HG03460 (cell line): ENCODE results near the gene SHFL.
A peak's percentile ranks its signal among the peaks of the same experiment; 100 is the strongest.

Experiments
- ATAC-seq: cut with Tn5 transposase; IDR thresholded peaks from one replicate; pipeline ENCODE4 v1.9.1; 2021; ENCODE audit not compliant: unreplicated experiment

SHFL gene

DNA sequence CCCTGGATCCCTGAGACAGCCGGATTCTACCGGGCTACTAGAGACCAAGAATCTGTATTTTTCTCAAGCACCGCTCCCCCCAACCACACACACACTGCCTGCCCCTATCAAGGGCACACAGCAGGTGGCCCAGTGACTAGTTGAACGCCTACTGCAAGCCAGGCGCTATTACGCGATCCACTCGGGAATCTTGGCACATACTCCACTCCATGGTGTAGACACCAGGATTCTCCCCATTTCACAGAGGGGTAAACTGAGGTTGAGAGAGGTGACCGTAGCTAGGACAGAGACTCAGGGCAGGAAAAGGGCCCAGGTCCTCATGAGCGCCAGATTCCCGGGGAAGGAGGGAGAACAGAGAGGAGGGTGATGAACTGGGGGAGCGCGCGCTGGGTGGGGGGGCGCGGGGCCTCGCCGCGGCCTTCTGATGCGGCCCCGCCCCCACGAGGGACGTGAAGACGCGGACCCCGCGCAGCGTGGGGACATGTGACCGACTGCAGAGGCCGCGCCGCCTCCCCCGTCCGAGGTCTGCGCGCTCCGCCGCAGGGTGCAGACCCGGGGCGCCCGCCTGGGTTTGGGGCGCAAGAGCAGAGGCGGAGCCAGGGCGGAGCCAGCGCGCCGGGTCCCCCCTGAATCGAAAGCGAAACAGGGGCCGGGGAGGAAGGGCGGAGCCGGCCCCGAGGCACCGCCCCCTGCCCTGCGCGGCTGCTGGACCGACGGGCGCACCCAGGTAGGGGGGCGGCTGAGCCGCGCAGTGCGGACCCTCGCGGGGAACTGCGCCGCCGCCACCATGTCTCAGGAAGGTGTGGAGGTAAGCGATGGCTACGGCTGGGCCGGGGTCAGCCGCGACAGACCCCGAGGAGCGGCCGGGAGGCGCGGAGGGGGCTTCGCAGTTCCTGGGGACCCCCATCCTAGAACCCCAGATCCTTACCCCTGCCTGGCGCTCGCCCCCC lies at the start of gene SHFL:
Gene SHFL, plus strand, starts transcription at position 677 of the 950 bp plus-strand sequence. Its CDS starts 111 bp downstream, at position 788.
- peak; percentile 60 for ATAC-seq

GRCh38 chr19:10036601-10037071 lies 49.5 kb upstream of the SHFL start:
- ATAC-seq: no peak

DNA sequence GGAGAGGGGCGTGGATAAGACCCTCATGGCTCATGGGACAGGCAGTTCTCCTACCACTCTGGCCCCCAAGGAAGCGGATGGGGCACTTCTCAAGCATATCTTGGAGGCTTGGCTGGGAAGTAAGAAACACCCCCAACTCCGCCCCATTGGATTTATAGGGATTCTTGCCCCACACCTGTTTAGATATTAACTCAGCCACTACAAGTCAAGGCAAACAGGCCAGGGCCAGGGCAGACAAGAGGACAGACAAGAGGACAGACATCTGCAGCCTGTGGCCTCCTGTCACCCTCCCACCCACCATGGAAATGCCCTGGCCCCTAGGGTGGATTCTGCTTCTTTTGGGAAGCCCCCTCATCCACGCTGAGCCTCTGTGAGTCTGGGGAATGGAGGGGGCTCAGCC lies 48.8 kb upstream of the SHFL start:
- ATAC-seq: no peak

DNA sequence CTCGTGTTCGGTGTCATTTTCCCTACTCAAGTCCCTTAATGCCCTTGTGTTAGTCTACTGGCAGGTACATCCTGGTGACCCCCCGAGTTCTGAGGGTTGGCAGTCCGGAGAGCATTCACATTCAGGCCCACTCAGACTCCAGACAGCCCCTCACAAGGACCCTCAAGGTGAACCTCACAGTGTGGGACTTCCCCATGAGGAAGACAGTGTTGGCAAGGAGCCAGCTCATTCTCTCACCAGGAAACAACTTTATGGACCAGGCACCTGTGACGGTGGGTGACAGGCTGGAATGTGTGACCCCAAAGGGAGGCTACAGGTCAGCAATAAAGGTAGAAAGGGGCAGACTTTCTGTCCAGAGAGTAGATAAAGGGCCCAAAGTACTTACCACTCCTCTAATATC lies 48.3 kb upstream of the SHFL start:
- ATAC-seq: no peak

DNA sequence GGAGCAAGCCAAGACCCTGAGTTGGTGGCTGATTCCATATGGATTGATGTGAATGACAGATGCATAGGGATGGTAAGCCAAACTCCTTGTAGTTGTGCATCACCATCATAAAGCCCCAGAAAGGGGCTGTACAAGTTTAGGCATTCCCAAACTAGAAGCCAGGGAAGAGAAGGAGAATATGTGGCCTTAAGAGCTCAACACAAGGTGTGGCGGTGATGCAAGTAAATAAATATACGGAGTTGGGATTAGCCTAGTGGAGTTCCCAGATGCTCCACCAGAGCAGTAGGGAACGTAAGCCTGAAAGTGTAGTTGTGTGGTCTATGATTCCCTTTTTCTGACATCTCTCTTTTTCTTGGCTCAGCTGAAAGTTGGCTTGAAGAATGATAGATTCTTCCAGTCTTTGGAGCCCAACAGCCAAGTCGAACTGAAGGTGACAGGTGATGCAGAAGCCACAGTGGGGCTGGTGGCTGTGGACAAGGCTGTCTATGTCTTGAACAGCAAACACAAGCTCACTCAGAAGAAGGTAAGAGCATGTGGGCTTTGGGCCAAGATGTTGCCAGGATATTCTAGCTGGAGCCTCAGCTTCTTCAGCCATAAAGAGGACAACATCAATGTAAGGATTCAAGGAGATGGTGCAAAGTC lies 42.7 kb upstream of the SHFL start:
- no peak for ATAC-seq

DNA sequence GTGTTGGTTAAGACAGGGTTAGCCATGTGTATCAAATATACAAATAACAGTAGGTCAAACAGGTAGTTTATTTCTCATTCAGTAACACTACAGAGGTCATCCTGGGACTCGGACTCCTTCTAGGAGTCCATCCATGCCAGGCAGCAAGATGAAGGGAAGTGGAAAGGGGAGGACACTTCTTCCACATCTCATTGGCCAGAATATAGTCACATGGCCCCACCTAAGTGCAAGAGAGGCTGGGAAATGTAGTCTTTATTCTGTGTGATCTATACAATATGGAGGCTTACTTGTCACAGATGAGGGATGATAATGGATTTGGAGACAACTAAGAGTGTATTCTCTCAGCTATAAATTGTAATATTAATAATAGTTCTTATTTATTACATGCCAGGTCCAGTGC lies 41.7 kb upstream of the SHFL start:
- ATAC-seq: no peak

GRCh38 chr19:10045371-10045770 lies 40.7 kb upstream of the SHFL start:
- no peak for ATAC-seq

DNA sequence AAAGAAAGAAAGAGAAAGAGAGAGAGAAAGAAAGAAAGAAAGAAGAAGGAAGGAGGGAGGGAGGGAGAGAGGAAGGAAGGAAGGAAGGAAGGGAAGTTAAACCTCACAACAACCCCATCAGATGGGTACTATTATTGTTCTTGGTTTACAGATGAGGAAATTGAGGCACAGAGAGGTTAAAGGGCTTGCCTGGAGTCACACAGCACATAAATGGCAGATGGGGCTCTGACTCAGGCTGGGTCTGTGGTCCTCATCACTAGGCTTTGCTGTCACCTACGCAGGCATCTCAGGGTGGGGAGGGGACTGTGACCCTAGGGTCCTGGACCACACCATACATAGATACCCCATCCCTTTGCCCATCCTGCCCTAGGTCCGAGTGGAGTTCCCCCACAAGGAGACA lies 36.5 kb upstream of the SHFL start:
- ATAC-seq: no peak

GRCh38 chr19:10052602-10053360 lies 33.3 kb upstream of the SHFL start:
- ATAC-seq: no peak

GRCh38 chr19:10061717-10062310 lies 24.3 kb upstream of the SHFL start:
- no peak for ATAC-seq

GRCh38 chr19:10068205-10068604 lies 17.9 kb upstream of the SHFL start:
- ATAC-seq: no peak

DNA sequence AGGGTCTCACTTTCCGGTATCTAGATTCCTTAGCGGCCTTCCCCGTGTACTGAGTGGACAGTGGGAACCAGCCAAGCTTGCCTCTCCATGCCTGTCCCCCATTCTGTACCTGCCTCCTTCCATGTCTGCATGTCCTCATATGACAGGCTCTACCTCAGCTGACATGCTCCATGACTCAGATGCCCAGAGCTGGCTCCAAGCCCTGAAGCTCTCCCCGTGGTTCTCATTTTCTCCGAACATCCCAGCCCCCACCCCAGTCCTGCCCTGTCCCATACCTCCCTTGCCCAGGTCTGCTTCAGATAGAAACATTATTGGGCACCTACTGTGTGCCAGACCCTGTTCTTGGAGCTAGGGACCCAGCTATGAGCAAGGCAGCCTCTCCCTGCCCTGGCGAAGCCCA lies 17.1 kb upstream of the SHFL start:
- no peak for ATAC-seq

DNA sequence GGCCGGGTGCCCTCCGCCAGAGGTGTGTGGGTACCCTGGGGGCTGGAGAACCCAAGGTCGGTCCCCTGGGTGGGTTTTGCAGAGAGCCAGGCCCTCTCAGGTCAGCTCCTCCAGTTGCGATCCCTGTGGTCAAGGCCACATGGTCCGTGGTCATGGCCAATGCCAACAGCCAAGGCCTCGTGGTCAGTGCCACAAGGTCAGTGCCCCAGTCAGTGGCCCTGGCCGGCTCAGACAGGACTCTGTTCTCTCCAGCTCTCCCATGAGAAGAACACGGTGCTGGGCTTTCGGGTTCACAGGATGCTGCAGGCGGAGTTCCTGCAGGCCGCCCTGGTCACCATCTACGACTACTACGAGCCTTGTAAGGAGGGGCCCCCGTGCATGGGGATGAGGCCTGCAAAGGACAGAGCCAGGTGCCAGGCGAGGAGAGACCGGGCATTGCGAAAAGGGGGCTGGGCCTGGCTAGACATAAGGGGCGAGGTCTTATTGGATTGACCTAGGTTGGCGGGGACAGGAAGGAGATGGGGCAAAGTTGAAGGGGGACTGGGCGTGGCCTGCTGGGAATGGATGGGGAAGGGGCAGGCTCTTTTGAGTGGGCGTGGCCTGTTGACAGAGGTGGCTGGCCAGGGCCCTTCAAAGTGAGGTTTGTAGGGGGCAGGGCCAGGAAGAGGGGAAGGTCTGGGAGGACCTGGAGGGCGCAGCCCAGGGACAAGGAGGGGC lies 15.2 kb upstream of the SHFL start:
- ATAC-seq: no peak

DNA sequence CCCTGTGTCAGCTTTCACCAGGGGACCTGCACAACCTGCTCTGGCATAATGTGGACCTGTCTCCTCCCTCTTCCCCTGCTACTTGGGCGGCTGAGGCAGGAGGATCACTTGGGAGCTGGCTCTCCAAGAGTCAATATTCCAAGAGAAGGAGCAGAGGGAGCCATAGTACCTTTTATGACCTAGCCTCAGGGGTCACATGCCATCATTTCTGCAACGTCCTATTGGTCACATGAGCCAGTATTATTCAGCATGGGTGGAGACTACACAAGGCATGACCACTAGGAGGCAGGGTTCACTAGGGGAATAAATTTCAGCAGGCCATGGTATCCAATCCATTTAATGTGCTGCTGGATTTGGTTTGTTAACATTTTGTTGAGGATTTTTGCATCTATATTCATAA lies 12.0 kb upstream of the SHFL start:
- no peak for ATAC-seq

DNA sequence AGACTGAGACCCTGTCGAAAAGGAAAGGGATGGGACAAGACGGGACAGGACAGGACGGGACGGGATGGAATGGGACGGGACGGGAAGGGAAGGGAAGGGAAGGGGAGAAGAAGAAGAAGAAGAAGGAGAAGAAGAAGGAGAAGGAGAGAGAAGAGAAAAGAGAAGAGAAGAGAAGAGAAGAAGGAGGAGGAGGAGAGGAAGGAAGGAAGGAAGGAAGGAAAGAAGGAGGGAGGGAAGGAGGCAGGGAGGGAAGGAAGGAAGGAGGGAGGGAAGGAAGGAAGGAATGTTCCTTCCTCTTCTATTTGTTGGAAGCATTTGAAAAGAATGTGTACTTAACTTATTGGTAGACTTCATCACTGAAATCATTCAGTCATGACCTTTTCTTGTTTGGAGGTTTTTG lies 9.6 kb upstream of the SHFL start:
- no peak for ATAC-seq

DNA sequence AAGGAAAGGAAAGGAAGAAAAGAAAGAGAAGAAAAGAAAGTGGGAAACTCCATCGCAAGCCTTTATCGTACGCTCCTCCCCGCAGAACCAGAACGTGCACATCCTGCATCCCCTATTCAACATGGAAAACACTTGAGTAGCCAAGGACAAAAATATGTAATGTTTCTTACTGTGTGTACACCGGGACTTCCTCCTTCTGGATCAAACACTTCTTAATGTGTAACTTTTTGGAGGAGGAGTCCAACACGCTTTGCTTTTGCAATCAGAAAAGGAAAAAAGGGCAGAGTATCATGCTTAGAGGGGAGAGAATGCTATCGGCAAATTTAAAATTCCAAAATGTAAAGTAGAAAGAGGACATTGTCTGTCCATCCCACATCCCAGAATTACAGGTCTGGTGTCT lies 7.8 kb upstream of the SHFL start:
- ATAC-seq: no peak

GRCh38 chr19:10079031-10079453 lies 7.1 kb upstream of the SHFL start:
- ATAC-seq: no peak

GRCh38 chr19:10083911-10084310 lies 2.2 kb upstream of the SHFL start:
- no peak for ATAC-seq

- ATAC-seq: no peak
These were observed 1.3 kb upstream of the SHFL start for GRCh38 chr19:10084803-10085202.

- no peak for ATAC-seq
These were observed 575 bp downstream of the SHFL start for GRCh38 chr19:10086591-10087192.
